ENCODE results near the gene KCTD1. TPM values are rescaled to one million over a fixed set of nuclear protein-coding genes. Genes with fewer than 3 reads are reported as not detected.

Gene KCTD1
- total and polyA plus RNA-seq, 2 of the 8 experiments (the other 6 are each of a cell fraction or from before 2014, with no cell fraction given), result 7.7 to 14.0 TPM

GRCh38 chr18:26418225-26418624 lies 130.1 kb downstream of the KCTD1 start (continued):
- TF ChIP-seq CTCF (IDR thresholded peaks at IDR 0.05; ENCODE audit: control extremely low read depth in 1 of 3, insufficient read depth in 1 of 3, low read depth in 1 of 3, low read length in 3 of 3) (no peak), CBX8 (IDR thresholded peaks at IDR 0.05; ENCODE audit: borderline replicate concordance, low read depth, low read length) (no peak)

Measured in H1 (cell line).